CD14-positive monocyte (primary cell): ENCODE data around the gene EPB41L5. TPM values are rescaled to one million over a fixed set of nuclear protein-coding genes. Genes with fewer than 3 reads are reported as not detected.

Source experiments
- DNase-seq, 3 donors: peaks; one replicate each; pipeline ENCODE4 v3.0.0-alpha.2; 2011 to 2022
- H2AFZ ChIP-seq: 2 replicates; pipeline ENCODE4 v1.6.0; 2012; ENCODE audit warnings: mild to moderate bottlenecking, low read depth, low read length, inconsistent platforms; ENCODE audit not compliant: insufficient read depth, poor library complexity, severe bottlenecking
- H3K27ac ChIP-seq, 2 donors: 1 replicate in 1 of 2; 2 replicates in 1 of 2; pipeline ENCODE4 v1.5.1; 2012 to 2013; ENCODE audit warnings: low read length in 2 of 2, control low read depth in 1 of 2, inconsistent platforms in 1 of 2, low read depth in 1 of 2, mild to moderate bottlenecking in 1 of 2
- H3K27me3 ChIP-seq, 2 donors: one replicate each; pipeline versions ENCODE4 v1.6.0 to v1.6.1; 2011 to 2013; ENCODE audit warnings: low read length in 2 of 2; ENCODE audit not compliant: control insufficient read depth in 2 of 2, insufficient read depth in 2 of 2
- H3K36me3 ChIP-seq, 2 donors: replicated peaks in 1 of 2; 1 replicate in 1 of 2; 2 replicates in 1 of 2; pipeline versions ENCODE4 v1.5.1 to v1.6.1; 2012 to 2013; ENCODE audit warnings: low read length in 2 of 2, control low read depth in 1 of 2, inconsistent platforms in 1 of 2, mild to moderate bottlenecking in 1 of 2; ENCODE audit not compliant: insufficient read depth in 2 of 2, control insufficient read depth in 1 of 2
- H3K4me1 ChIP-seq, 2 donors: 1 replicate in 1 of 2; 2 replicates in 1 of 2; pipeline versions ENCODE4 v1.5.1 to v1.6.1; 2012 to 2013; ENCODE audit warnings: low read length in 2 of 2, control low read depth in 1 of 2, inconsistent platforms in 1 of 2, mild to moderate bottlenecking in 1 of 2, moderate library complexity in 1 of 2; ENCODE audit not compliant: insufficient read depth in 2 of 2, control insufficient read depth in 1 of 2
- H3K4me2 ChIP-seq: replicated peaks from 2 replicates; pipeline ENCODE3; 2012; ENCODE audit warnings: low read length, moderate library complexity, mild to moderate bottlenecking; ENCODE audit not compliant: poor library complexity, severe bottlenecking; ENCODE audit errors: extremely low read depth
- H3K4me3 ChIP-seq, 3 experiments: fragments of 200-600 bp in 1 of 3; sonication (generic) in 1 of 3; replicated peaks in 1 of 3; 1 replicate in 2 of 3; 2 replicates in 1 of 3; pipeline ENCODE4 v1.5.1; 2011 to 2013; ENCODE audit warnings: low read length in 3 of 3, mild to moderate bottlenecking in 3 of 3, control low read depth in 2 of 3, low read depth in 2 of 3, inconsistent platforms in 1 of 3, moderate library complexity in 1 of 3
- H3K79me2 ChIP-seq: 2 replicates; pipeline ENCODE4 v1.6.0; 2012; ENCODE audit warnings: mild to moderate bottlenecking, control low read depth, inconsistent platforms, low read length, moderate library complexity; ENCODE audit not compliant: insufficient read depth
- H3K9ac ChIP-seq: 2 replicates; pipeline ENCODE4 v1.6.0; 2017; ENCODE audit warnings: low read length, mild to moderate bottlenecking; ENCODE audit not compliant: insufficient read depth, poor library complexity, severe bottlenecking
- H3K9me3 ChIP-seq, 2 donors: replicated peaks in 1 of 2; 1 replicate in 1 of 2; 2 replicates in 1 of 2; pipeline versions ENCODE4 v1.5.1 to v1.6.1; 2012 to 2013; ENCODE audit warnings: low read length in 2 of 2, control low read depth in 1 of 2; ENCODE audit not compliant: control insufficient read depth in 1 of 2, insufficient read depth in 1 of 2
- H4K20me1 ChIP-seq: 2 replicates; pipeline ENCODE4 v1.6.0; 2012; ENCODE audit warnings: mild to moderate bottlenecking, low read length, control low read depth, moderate library complexity; ENCODE audit not compliant: insufficient read depth
- H3K27ac Mint-ChIP-seq, 7 donors: one replicate each; pipeline ENCODE4 v1.8.0; 2020; ENCODE audit warnings: mild to moderate bottlenecking in 7 of 7, mixed read lengths in 7 of 7, moderate library complexity in 6 of 7, inconsistent platforms in 2 of 7
- H3K27me3 Mint-ChIP-seq, 3 donors: one replicate each; pipeline ENCODE4 v1.8.0; 2021 to 2022; ENCODE audit warnings: low read depth in 3 of 3, mild to moderate bottlenecking in 3 of 3, mixed read lengths in 3 of 3, moderate library complexity in 3 of 3, inconsistent platforms in 1 of 3
- H3K36me3 Mint-ChIP-seq, 2 donors: one replicate each; pipeline ENCODE4 v1.8.0; 2020; ENCODE audit warnings: mixed read lengths in 2 of 2, inconsistent platforms in 1 of 2, mild to moderate bottlenecking in 1 of 2
- H3K4me1 Mint-ChIP-seq: one replicate; pipeline ENCODE4 v1.8.0; 2020; ENCODE audit warnings: mild to moderate bottlenecking, mixed read lengths
- H3K4me3 Mint-ChIP-seq, 2 donors: one replicate each; pipeline ENCODE4 v1.8.0; 2020; ENCODE audit warnings: mild to moderate bottlenecking in 2 of 2, mixed read lengths in 2 of 2, moderate library complexity in 1 of 2
- H3K9me3 Mint-ChIP-seq, 7 donors: one replicate each; pipeline ENCODE4 v1.8.0; 2020 to 2022; ENCODE audit warnings: mixed read lengths in 7 of 7, mild to moderate bottlenecking in 6 of 7, moderate library complexity in 6 of 7, inconsistent platforms in 2 of 7
- CTCF ChIP-seq: fragments of 200-600 bp; IDR thresholded peaks from one replicate; pipeline ENCODE4 v1.8.0; 2022; ENCODE audit warnings: antibody characterized with exemption, mild to moderate bottlenecking
- WGBS: methylation state at CpG from one replicate; pipeline ENCODE4 v1.1.5; 2013; ENCODE audit warnings: missing lambda C conversion rate; ENCODE audit not compliant: insufficient coverage; 5-methylcytosine and 5-hydroxymethylcytosine counted together
- intact Hi-C, 2 donors: fragments of 100-400 bp; cut with micrococcal nuclease; formaldehyde crosslinking; loops; one replicate each; pipeline versions ENCODE4 v1.15.0 to v1.15.1; 2023
- polyA plus RNA-seq, 3 donors: library from polyadenylated mRNA; depleted of rRNA in 1 of 3; unstranded in 2 of 3; stranded (reverse) in 1 of 3; fragments of 300-500 nt in 2 of 3; fragments of >200 nt in 1 of 3; fragmentation: Illumina TruSeq in 2 of 3; gene quantifications; 1 replicate in 2 of 3; 2 replicates in 1 of 3; pipeline ENCODE4 v1.2.3, GENCODE V29; 2012 to 2021

Gene EPB41L5
- polyA plus RNA-seq, 3 donors = 1.4 to 2.4 (median 2.0) TPM

DNA sequence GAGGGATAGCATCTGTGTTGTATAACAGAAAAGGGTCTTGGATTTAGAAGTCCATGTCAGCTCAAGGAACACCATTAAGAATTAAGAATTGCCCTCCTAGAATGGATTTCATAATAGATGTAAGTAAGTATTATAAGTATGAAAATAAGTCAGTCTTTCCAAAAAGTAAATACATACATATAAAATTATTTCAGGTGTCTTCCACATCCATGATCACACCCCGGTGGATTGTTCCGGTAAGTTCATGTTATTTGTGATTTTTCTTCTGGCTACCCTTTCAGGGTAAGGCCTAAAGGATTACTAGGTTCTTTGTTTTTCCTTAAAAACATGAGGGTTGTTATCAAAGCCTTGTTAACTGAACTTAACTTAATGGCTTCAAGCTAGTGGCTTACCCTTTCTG lies 154.4 kb downstream of the EPB41L5 start:
- Histone ChIP-seq H3K79me2 (no peaks in the 10 kb centered on the region), H4K20me1 (no peaks in the 10 kb centered on the region), H3K4me2 (no peak overlapping the region), H3K36me3 (no peaks in the 10 kb centered on the region), H3K27me3 (no peaks in the 10 kb centered on the region), H3K4me1 (no peaks in the 10 kb centered on the region), H2AFZ (no peak overlapping the region), H3K4me3 (no peak overlapping the region), H3K27ac (no peak overlapping the region), H3K9me3 (no peaks in the 10 kb centered on the region), H3K9ac (no peak overlapping the region)
- TF ChIP-seq CTCF = no peak
- no peak overlapping the region for H3K27ac Mint-ChIP-seq
- WGBS = no CpG with 5 or more reads among the region's 2 CpGs
- DNase-seq = no peak
- peaks cover 0 to 3% (median 0%) of the 10 kb centered on the region in 7 donors for H3K9me3 Mint-ChIP-seq
- H3K4me3 Mint-ChIP-seq = no peak overlapping the region
- H3K4me1 Mint-ChIP-seq = no peaks in the 10 kb centered on the region
- H3K36me3 Mint-ChIP-seq = no peaks in the 10 kb centered on the region
- H3K27me3 Mint-ChIP-seq = peaks cover 0 to 4% (median 2%) of the 10 kb centered on the region in 3 donors
- intact Hi-C loops = no loop called here

DNA sequence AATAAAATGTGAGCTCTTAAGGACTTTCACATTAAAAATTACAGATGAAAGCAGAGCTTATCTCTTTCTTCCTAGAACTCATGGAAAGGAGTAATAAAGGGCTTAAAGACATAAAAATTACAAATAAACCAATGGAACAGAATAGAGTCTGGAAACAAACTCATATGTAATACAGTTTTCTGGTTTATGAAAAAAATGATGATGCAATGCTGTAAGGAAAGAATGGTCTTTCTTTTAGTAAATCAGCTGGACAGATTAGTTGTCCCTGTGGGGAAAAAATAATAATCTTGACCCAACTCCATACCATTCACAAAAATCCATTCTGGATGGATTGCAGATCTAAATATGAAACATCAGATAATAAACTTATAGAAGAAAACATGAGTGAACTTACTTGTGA lies 156.1 kb downstream of the EPB41L5 start:
- Histone ChIP-seq H2AFZ (no peak overlapping the region), H3K4me3 (no peak overlapping the region), H3K79me2 (no peaks in the 10 kb centered on the region), H3K4me1 (no peaks in the 10 kb centered on the region), H3K9ac (no peak overlapping the region), H3K4me2 (no peak overlapping the region), H3K27me3 (no peaks in the 10 kb centered on the region), H3K27ac (no peak overlapping the region), H3K9me3 (no peaks in the 10 kb centered on the region), H4K20me1 (no peaks in the 10 kb centered on the region), H3K36me3 (no peaks in the 10 kb centered on the region)
- H3K4me3 Mint-ChIP-seq = no peak overlapping the region
- H3K27me3 Mint-ChIP-seq = peaks cover 4 to 12% (median 4%) of the 10 kb centered on the region in 3 donors
- H3K9me3 Mint-ChIP-seq = peaks cover 0 to 3% (median 0%) of the 10 kb centered on the region in 7 donors
- no peak for DNase-seq
- no peak for TF ChIP-seq CTCF
- H3K4me1 Mint-ChIP-seq = no peaks in the 10 kb centered on the region
- no peaks in the 10 kb centered on the region for H3K36me3 Mint-ChIP-seq
- intact Hi-C loops = no loop called here
- no peak overlapping the region for H3K27ac Mint-ChIP-seq
